Gastroesophageal sphincter (tissue), 4 donors: ENCODE data around the gene UPK2. TPM values are rescaled to one million over a fixed set of nuclear protein-coding genes. Genes with fewer than 3 reads are reported as not detected.

Experiments used
- ATAC-seq: fragments of 150-250 bp; one replicate; pipeline ENCODE4 v1.9.1; 2016; ENCODE audit warnings: mild to moderate bottlenecking, moderate library complexity
- H3K27ac ChIP-seq, 4 donors: fragments of 200-600 bp; sonication (generic) in 3 of 4; 1 replicate in 3 of 4; 2 replicates in 1 of 4; pipeline ENCODE4 v1.5.1; 2016 to 2019
- H3K27me3 ChIP-seq: fragments of 200-600 bp; sonication (generic); one replicate; pipeline ENCODE4 v1.5.1; 2019
- H3K36me3 ChIP-seq, 2 donors: fragments of 200-600 bp; sonication (generic); one replicate each; pipeline ENCODE4 v1.5.1; 2019; ENCODE audit warnings: control low read depth in 1 of 2
- H3K4me1 ChIP-seq, 3 donors: fragments of 200-600 bp; sonication (generic); 1 replicate in 2 of 3; 2 replicates in 1 of 3; pipeline ENCODE4 v1.5.1; 2016 to 2019; ENCODE audit warnings: control low read depth in 2 of 3
- H3K4me3 ChIP-seq, 2 donors: fragments of 200-600 bp; sonication (generic); one replicate each; pipeline ENCODE4 v1.5.1; 2019; ENCODE audit warnings: mild to moderate bottlenecking in 1 of 2, moderate library complexity in 1 of 2
- H3K9me3 ChIP-seq, 3 donors: fragments of 200-600 bp; sonication (generic); one replicate each; pipeline ENCODE4 v1.5.1; 2017 to 2019; ENCODE audit warnings: control low read depth in 2 of 3
- EP300 ChIP-seq: sonication (generic); formaldehyde crosslinking; IDR thresholded peaks from one replicate; pipeline ENCODE4 v1.6.1; 2017; ENCODE audit warnings: antibody characterized with exemption, mild to moderate bottlenecking
- POLR2A ChIP-seq, 2 donors: fragments of 450-650 bp; IDR thresholded peaks; one replicate each; pipeline ENCODE4 v1.6.1; 2017; ENCODE audit warnings: antibody characterized with exemption in 2 of 2, mild to moderate bottlenecking in 2 of 2, moderate library complexity in 1 of 2
- POLR2AphosphoS5 ChIP-seq: sonication (generic); formaldehyde crosslinking; IDR thresholded peaks from one replicate; pipeline ENCODE4 v1.6.1; 2017; ENCODE audit warnings: antibody characterized with exemption
- WGBS, 2 donors: methylation state at CpG; one replicate each; pipeline ENCODE4 v1.1.5; 2018; ENCODE audit warnings: low coverage in 1 of 2; 5-methylcytosine and 5-hydroxymethylcytosine counted together
- total RNA-seq, 4 donors: library from RNA; depleted of rRNA; stranded (reverse); fragments of >200 nt; gene quantifications; one replicate each; pipeline ENCODE4 v1.1.0, GENCODE V29; 2016
- TF ChIP-seq, protein P1 (sequence below), 4 experiments: fragments of 200-600 bp in 2 of 4; fragments of 450-650 bp in 2 of 4; sonication (generic) in 1 of 4; IDR thresholded peaks; one replicate each; pipeline ENCODE4 v1.5.1; 2017 to 2019; ENCODE audit warnings: antibody characterized with exemption in 4 of 4, mild to moderate bottlenecking in 2 of 4, moderate library complexity in 2 of 4

The UPK2 gene
- total RNA-seq, 4 donors from 2014 or later = not detected

DNA sequence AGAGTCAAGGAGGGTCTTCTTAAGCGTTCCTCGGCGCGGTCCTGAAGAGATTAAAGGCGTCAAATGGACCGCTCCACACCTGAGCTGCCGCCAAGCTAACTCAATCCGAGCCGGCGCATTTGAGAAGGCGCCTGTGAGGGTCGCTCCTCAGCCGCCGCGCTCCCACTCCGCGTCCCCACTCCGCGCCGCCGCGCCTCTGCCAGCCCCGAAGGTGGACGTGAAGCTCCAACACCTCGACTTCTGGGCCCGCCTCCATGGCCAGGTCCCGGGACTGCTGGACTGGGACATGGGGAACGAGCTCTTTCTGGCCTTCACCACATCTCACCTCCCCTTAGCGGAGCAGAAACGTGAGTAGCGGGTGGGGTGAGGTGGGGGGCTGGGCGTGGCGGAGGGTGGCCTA lies 15.5 kb downstream of the UPK2 start, which contains the start of gene FOXR1:
TSS of gene FOXR1 (plus strand) at position 116 of the 400 bp plus-strand sequence. CDS start at position 287, 171 bp downstream.
- Histone ChIP-seq H3K4me1 (no peaks in the 10 kb centered on the region), H3K9me3 (no peaks in the 10 kb centered on the region), H3K36me3 (no peaks in the 10 kb centered on the region), H3K4me3 (no peak within 1 kb of the TSS), H3K27ac (no peak within 1 kb of the TSS), H3K27me3 (peaks cover 30% of the 10 kb centered on the region)
- no peak for ATAC-seq
- WGBS, 2 donors = 18 to 80% methylated on average over 2 to 5 of the region's 33 CpGs
- TF ChIP-seq POLR2A (IDR thresholded peaks at IDR 0.05) = no peak
- TF ChIP-seq EP300 = no peak
- TF ChIP-seq POLR2AphosphoS5 = no peak
- TF ChIP-seq, protein P1, sequence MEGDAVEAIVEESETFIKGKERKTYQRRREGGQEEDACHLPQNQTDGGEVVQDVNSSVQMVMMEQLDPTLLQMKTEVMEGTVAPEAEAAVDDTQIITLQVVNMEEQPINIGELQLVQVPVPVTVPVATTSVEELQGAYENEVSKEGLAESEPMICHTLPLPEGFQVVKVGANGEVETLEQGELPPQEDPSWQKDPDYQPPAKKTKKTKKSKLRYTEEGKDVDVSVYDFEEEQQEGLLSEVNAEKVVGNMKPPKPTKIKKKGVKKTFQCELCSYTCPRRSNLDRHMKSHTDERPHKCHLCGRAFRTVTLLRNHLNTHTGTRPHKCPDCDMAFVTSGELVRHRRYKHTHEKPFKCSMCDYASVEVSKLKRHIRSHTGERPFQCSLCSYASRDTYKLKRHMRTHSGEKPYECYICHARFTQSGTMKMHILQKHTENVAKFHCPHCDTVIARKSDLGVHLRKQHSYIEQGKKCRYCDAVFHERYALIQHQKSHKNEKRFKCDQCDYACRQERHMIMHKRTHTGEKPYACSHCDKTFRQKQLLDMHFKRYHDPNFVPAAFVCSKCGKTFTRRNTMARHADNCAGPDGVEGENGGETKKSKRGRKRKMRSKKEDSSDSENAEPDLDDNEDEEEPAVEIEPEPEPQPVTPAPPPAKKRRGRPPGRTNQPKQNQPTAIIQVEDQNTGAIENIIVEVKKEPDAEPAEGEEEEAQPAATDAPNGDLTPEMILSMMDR (IDR thresholded peaks at IDR 0.05) = no peak

DNA sequence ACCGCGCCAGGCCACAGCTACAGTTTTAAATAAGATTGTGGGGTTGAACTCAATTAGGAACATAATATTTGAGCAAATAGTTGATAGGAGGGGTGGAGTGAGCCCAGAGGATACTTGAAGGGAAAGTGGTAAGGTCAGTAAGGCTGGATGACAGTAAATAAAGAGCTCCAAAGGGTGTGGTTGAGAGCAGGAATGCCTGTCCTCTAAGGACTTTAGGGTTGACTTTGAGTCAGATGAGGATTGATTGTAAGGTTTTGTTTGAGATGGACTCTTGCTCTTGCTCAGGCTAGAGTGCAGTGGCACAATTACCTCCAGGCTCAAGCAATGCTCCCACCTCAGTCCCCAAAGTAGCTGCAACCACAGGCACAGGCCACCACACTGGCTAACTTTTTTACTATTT lies 17.9 kb downstream of the UPK2 start:
- no peak overlapping the region for H3K4me3 ChIP-seq
- no CpG with 5 or more reads among the region's 2 CpGs for WGBS, 2 donors
- no peak for TF ChIP-seq POLR2A (IDR thresholded peaks at IDR 0.05)
- no peak for TF ChIP-seq EP300
- TF ChIP-seq, protein P1 (IDR thresholded peaks at IDR 0.05) = no peak
- no peak for TF ChIP-seq POLR2AphosphoS5
- H3K27me3 ChIP-seq = peaks cover 32% of the 10 kb centered on the region
- H3K4me1 ChIP-seq = no peaks in the 10 kb centered on the region
- ATAC-seq = no peak
- H3K36me3 ChIP-seq = no peaks in the 10 kb centered on the region
- H3K9me3 ChIP-seq = no peaks in the 10 kb centered on the region
- no peak overlapping the region for H3K27ac ChIP-seq

DNA sequence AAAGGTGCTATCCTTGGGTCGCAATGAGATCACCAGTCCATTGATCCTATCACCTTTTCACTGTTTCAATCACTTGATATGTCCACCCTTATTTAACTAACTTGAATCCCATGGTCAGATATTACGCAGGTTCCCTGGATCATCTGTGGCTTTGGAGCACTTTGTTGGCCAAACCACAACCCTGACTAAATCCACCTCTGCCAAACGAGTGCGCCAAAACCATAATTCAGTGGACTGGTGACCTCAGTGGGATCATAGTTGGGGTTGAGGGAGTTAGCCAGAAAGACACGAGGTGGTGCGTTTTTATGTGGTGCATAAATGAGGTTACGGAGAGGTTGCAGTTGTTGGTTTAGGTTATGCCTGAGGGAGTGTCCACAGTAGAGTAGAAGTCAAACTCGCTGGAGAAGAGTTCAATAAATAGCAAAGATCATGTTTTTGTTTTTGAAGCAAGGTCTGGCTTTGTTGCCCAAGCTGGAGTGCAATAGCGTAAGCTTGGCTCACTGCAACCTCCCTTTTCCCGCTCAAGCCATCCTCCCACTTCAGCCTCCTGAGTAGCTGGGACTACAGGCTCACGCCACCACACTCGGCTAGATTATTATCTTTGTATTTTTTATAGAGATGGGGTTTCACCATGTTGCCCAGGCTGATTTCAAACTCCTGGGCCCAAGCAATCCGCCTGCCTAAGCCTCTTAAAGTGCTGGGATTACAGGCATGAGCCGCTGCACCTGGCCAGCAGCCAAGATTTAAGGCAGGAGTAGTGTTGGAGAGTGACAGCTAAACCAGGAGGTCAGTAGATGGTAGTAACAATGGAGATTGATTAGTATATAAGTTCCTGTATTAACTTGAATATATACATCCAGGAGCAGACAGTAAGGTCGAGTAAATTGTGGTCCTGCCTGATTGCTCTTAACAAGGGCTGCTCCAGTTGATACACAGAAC lies 19.9 kb downstream of the UPK2 start:
- no peaks in the 10 kb centered on the region for H3K9me3 ChIP-seq
- H3K36me3 ChIP-seq = no peaks in the 10 kb centered on the region
- H3K27ac ChIP-seq = no peak overlapping the region
- H3K27me3 ChIP-seq = peaks cover 39% of the 10 kb centered on the region
- H3K4me3 ChIP-seq = no peak overlapping the region
- peaks cover 0 to 10% (median 0%) of the 10 kb centered on the region in 3 donors for H3K4me1 ChIP-seq
- whole genome bisulfite sequencing, 2 donors = 70 to 86% methylated on average over 13 to 14 of the region's 15 CpGs
- no peak for ATAC-seq
- TF ChIP-seq POLR2AphosphoS5 (no peak), POLR2A (IDR thresholded peaks at IDR 0.05) (no peak), EP300 (no peak)
- TF ChIP-seq, protein P1 (IDR thresholded peaks at IDR 0.05) = no peak

DNA sequence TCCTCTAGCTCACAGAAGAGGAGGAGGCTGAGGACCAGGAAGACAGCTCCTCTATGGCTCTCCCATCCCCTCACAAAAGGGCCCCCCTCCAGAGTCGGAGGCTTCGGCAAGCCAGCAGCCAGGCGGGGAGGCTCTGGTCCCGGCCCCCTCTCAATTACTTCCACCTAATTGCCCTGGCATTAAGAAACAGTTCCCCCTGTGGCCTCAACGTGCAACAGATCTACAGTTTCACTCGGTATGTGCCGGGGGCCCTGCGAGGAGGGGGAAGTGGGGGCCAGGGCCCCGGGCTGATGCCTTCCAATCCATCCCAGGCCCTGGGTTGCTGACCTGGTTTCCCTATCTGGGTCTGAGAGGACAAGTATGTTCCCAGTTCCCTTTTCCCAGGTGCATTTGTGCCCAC lies 23.3 kb downstream of the UPK2 start:
- Histone ChIP-seq H3K4me3 (no peak overlapping the region), H3K9me3 (no peaks in the 10 kb centered on the region), H3K4me1 (peaks cover 0 to 10% (median 0%) of the 10 kb centered on the region in 3 donors), H3K27me3 (peaks cover 24% of the 10 kb centered on the region), H3K27ac (no peak overlapping the region), H3K36me3 (no peaks in the 10 kb centered on the region)
- ATAC-seq = no peak
- WGBS, 2 donors = 33% methylated on average over 4 of the region's 9 CpGs; no CpG with 5 or more reads in 1 of the 2 donors
- TF ChIP-seq, protein P1 (IDR thresholded peaks at IDR 0.05) = no peak
- TF ChIP-seq EP300 (no peak), POLR2A (IDR thresholded peaks at IDR 0.05) (no peak), POLR2AphosphoS5 (no peak)
